Kidney epithelial cell (primary cell): ENCODE results near the gene BCR. TPM values are rescaled to one million over a fixed set of nuclear protein-coding genes. Genes with fewer than 3 reads are reported as not detected.

Experiments used
- DNase-seq: peaks from one replicate; pipeline ENCODE4 v3.0.0-alpha.2; 2010; ENCODE audit warnings: low read depth
- H3K27me3 ChIP-seq: 2 replicates; pipeline ENCODE4 v1.6.0; 2011; ENCODE audit warnings: low read length; ENCODE audit not compliant: control insufficient read depth, insufficient read depth
- H3K36me3 ChIP-seq: 2 replicates; pipeline ENCODE4 v1.5.1; 2011; ENCODE audit warnings: low read length; ENCODE audit not compliant: control insufficient read depth, insufficient read depth
- H3K4me3 ChIP-seq: 2 replicates; pipeline ENCODE4 v1.5.1; 2011; ENCODE audit warnings: low read depth, mild to moderate bottlenecking, control low read depth, low read length
- total RNA-seq: library from RNA; depleted of rRNA; stranded (reverse); fragments of >200 nt; gene quantifications from 2 replicates; pipeline ENCODE4 v1.2.3, GENCODE V29; 2015
- TF ChIP-seq, protein P1 (sequence below): IDR thresholded peaks from 2 replicates; pipeline ENCODE4 v1.5.1; 2011; ENCODE audit warnings: mild to moderate bottlenecking, moderate library complexity, low read length, control low read depth, inconsistent platforms; ENCODE audit not compliant: insufficient read depth, poor library complexity, severe bottlenecking

BCR gene
- total RNA-seq, 1 donor from 2014 or later = 42.5 TPM

DNA sequence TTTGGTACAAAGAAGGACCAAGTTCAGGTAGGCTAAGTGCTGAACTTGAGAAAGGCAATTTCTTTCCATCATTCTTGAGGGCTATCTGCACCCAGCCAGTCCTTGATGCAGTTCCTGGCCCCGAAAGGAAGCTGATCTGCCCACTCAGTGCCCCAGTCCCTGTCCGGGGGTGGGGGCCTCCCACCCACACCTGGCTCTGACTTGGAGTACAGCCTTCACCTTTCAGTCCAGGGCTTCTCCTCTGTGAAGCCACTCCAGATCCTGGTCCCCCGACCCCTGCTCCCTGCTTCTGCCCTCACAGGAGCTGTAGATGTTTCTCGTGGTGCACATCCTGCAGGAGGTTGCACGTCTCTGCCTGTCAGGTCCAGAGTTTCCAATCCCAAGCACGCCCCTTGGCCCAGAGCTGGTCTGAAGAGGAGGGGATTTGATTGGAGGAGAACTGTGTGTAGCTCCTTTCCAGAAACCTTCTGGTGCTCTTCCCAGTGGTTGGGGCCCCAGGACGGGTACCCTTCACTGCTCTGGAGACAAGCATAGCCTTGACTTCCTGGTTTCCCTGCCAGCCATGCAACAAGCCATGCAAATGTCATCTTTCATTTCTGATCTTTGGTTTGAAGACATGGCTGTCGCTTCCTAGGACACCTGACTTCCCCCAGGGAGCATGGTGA is 75.3 kb downstream of the BCR start:
- no peak overlapping the region for H3K4me3 ChIP-seq
- H3K36me3 ChIP-seq = no peaks in the 10 kb centered on the region
- TF ChIP-seq, protein P1, sequence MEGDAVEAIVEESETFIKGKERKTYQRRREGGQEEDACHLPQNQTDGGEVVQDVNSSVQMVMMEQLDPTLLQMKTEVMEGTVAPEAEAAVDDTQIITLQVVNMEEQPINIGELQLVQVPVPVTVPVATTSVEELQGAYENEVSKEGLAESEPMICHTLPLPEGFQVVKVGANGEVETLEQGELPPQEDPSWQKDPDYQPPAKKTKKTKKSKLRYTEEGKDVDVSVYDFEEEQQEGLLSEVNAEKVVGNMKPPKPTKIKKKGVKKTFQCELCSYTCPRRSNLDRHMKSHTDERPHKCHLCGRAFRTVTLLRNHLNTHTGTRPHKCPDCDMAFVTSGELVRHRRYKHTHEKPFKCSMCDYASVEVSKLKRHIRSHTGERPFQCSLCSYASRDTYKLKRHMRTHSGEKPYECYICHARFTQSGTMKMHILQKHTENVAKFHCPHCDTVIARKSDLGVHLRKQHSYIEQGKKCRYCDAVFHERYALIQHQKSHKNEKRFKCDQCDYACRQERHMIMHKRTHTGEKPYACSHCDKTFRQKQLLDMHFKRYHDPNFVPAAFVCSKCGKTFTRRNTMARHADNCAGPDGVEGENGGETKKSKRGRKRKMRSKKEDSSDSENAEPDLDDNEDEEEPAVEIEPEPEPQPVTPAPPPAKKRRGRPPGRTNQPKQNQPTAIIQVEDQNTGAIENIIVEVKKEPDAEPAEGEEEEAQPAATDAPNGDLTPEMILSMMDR = no peak
- H3K27me3 ChIP-seq = no peaks in the 10 kb centered on the region
- DNase-seq = no peak

DNA sequence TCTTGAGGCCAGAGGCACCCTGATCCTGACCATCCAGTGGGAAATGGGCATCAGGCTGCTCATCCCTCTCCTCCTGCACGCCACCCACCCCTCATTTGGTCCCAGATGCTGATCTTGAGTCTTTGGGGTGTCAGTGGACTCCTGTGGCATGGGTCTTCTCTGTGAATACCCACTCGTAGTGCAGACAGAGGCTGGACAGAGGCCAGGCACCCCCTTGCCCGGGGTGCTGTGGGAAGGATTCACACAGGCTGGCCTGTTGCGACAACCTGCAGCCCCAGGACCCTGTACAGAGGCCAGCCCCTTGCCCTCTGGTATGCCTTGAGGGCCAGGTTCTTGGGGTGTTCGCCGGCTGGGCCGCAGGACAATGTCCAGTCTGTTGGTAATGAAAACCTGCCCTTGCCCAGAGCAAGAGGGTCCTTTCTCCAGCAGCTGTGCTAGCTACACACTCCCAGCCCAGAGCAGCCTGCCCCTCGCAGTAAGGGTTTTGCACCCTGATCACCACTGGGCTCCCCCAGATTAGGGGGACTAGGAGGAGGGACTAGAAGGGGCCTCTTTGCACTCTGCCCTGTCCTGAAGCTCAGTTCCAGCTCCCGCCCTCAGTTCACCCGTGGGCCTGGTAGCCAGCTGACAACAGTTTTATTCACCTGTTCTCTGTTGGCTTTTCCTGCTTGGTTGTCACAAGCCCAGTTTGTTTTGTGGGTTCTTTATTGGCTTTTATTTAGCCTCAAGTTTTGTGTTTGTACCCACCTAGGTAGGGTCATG is 76.0 kb downstream of the BCR start:
- no peak overlapping the region for H3K4me3 ChIP-seq
- H3K27me3 ChIP-seq = no peaks in the 10 kb centered on the region
- TF ChIP-seq, protein P1 = no peak
- no peaks in the 10 kb centered on the region for H3K36me3 ChIP-seq
- DNase-seq = no peak

DNA sequence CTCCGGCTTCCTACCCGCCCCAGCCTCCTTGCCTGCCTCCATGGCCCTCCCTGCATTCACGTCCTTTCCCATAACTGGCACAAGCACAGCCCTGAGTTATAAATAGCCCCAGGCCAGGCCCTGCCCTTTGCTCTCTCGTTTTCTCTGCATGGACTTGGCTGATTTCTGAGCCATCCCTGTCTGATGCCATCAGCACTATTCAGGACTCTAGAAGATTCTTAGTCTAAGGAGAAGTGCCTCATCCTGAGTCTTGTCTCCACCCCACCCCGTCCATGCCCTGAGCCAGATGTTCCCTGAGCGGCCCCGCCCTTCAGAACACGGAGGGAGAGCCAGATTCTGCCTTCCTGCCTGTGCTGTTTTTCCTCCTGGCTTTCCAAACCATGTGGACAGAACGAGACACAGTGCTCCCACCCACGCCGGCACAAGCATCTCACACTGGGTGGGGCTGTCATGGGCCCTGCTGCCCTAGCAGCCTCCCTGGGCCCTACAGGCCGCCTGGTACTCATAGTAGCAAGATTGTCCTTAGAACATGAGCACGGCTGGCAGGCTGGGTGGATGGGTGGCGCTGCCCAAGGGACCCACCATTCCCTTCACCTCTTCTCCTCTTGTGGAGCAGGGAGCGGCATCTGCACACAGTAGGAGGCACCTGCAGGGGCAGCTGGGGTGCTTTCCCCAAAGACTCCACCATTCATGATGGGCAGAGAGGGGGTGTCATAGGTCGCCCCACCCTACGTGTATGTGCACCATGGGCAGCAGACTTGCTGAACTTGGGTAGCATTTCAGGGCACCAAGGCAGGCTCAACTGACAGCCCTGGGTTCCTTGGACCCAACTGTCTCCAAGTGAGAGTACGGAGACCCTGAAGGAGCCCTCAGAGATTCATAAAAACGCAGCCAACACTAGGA is 76.9 kb downstream of the BCR start:
- Histone ChIP-seq H3K27me3 (no peaks in the 10 kb centered on the region), H3K4me3 (no peak overlapping the region), H3K36me3 (no peaks in the 10 kb centered on the region)
- DNase-seq = no peak
- TF ChIP-seq, protein P1 = no peak

DNA sequence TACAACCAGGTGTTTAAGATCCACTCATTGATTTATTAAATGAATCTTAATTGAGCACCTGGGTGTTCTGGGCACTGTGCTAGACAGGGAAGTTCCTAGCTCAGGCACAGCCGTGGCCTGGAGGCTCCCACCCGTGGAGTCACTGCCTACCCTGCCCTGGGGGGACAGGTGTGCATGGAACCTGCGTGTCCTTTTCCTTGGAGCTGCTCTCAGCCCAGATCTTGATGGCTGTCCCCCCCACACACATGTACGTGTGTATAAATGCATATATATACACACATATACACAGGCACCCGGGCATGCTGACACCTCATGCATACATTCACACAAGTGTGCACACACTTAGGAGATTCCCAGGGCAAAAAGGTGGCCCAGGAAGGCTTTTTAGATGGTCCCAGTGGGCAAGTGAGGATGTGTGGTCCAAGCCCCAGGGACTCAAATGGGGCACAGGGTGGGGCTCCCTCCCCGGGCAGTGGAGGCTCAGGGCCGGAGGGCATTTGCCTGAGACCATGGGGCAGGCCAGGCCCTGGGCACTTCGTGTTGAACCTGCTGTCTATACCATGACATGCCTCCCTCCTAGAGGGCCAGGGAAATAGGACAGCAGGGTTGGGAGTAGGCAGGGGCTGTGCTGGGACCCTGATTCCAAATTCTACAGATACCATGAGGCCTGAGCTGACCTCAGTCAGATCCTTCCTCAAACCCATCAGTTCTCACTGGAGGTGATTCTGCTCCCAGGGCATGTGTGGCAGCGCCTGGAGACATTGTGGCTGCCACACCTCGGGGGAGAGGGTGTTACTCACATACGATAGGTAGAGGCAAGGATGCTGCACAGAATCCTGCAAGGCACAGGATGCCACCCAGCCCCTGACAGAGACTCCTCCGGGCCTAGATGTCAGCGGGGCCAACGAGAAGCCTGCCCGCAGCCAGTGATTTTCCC is 77.8 kb downstream of the BCR start:
- Histone ChIP-seq H3K4me3 (no peak overlapping the region), H3K36me3 (no peaks in the 10 kb centered on the region), H3K27me3 (no peaks in the 10 kb centered on the region)
- TF ChIP-seq, protein P1 = no peak
- DNase-seq = no peak

DNA sequence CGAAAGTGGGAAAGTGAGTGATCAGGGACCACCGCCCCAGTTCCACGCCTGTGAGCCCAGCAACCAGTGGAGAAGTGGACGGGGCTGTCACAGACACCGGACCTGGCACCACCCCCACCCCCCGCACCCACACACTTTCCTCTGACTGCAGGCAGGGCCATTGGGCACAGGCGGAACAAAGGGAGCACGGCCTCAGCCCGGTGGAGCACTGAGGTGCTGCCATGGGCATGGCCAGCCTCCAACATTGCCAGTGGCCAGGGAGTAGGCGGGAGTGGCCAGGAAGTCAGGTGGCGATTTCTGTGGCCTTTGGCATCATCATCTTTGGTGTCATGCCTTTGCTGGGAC is 78.5 kb downstream of the BCR start:
- Histone ChIP-seq H3K4me3 (no peak overlapping the region), H3K36me3 (no peaks in the 10 kb centered on the region), H3K27me3 (no peaks in the 10 kb centered on the region)
- no peak for DNase-seq
- TF ChIP-seq, protein P1 = no peak
